Measurements from ENCODE around the gene HMX3.

The HMX3 gene

DNA sequence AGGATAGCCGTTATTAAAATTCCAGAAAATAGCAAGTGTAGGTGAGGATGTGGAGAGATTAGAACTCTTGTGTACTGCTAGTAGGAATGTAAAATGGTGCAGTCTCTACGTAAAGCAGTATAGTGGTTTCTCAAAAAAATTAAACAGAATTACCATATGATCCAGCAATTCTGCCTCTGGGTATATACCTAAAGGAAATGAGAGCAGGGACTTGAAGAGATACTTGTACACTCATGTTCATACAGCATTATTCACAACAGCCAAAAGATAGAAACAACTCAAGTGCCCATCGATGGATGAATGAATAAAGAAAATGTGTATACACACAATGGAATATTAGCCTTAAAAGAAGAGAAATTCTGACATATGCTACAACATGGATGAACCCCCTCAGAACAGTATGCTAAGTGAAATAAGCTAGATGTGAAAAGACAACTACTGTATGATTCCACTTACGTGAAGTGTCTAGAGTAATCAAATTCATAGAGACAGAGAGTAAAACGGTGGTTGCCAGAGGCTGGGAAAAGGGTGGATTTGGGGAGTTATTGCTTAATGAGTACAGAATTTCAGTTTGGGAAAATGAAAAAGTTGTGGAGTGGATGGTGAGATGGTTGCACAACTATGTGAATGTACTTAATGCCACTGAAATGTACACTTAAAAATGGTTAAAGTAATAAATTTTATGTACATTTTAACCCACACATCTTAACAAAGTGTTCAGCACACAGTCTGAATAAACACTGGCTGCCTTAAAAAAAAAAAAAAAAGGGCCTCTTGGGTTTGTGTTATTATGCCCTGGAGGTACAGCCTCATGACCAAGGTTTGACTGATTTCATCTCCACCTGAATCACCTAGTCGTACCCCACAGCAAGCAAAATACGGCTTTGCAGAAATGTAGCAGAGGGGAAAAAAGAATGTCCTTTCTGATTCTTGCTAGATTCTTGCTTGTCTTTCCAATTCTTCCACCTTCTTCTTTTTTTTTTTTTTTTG lies 44.6 kb downstream of the HMX3 start:
- DNase-seq, result no peak

GRCh38 chr10:123183724-123184123 lies 48.0 kb downstream of the HMX3 start:
- no peak for DNase-seq

DNA sequence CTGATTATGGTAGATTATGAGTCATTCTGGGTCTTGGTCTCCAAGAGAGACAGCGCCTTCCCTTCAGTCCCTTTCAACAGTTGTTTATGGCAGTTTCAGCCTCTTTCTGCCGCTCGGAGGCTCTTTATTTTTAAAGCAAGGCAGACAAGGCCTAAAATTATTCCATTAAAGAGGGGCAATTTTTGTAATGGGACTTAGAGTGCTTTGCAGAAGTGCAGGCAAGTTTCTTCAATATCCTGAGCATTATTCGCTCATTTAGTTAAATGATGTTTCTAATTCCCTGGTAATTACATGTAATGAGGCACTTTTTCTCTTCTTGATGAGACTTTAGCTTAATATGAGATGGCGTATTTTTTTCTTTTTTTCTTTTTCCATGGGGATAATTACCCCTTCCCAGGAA lies 52.0 kb downstream of the HMX3 start:
- DNase-seq, result no peak
